KBM-7 (cell line): Measurements from ENCODE around the gene PPM1D.

Experiments
- DNase-seq: peaks from one replicate; pipeline ENCODE4 v3.0.0-alpha.2; 2015
- in situ Hi-C: fragments of 300-500 bp; cut with MboI; formaldehyde crosslinking; loops from 2 replicates; pipeline ENCODE4 v1.14.3; 2020; ENCODE audit warnings: low sequenced_read_pairs, low pct_unique_long_range_greater_than_20kb, mixed read lengths

Gene PPM1D

DNA sequence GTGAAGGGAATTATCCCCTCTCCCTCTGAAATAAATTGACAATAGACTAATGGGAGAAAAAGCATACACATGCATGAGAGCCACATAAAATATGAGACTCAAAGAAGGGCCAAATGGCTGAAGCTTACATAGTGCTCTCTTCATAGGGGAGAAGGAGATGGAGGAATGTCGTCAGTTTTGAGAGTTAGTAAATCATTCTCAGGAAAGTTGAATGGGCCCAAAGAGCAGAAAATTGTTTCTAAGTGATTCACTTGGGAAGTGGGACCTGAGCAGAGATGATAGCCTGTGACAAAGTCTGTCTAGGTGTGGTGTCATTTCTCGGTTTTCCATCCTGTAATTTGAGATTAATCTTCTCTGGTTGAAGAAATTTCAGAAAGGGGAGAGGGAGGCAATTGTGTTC is 112.7 kb downstream of the PPM1D start:
- in situ Hi-C loops: loop anchor here (25.0 kb wide), 1 partner anchor 675 kb away; the partner anchor contains the start of gene TBX2
- DNase-seq: no peak

DNA sequence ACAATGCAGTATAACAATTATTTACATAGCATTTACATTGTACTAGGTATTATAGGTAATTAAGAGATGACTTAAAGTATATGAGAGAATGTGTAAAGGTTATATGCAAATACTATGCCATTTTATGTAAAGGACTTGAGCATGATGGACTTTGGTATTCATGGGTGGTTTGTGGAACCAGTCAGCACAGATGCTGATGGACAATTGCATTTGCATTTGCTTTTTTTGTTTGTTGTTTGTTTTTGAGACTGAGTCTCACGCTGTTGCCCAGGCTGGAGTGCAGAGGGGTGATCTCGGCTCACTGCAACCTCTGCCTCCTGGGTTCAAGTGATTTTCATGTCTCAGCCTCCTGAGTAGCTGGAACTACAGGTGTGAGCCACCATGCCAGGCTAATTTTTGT is 113.6 kb downstream of the PPM1D start:
- no peak for DNase-seq
- in situ Hi-C loops: loop anchor here (25.0 kb wide), 1 partner anchor 674 kb away; the partner anchor contains the start of gene TBX2
